HL-60 (cell line): Measurements from ENCODE around the gene XIRP1.

Experiments
- DNase-seq, 2 experiments: peaks; one replicate each; pipeline ENCODE4 v3.0.0-alpha.2; 2010 to 2020; ENCODE audit warnings: low read depth in 1 of 2, low spot score in 1 of 2
- H3K27ac ChIP-seq: fragments of 250-450 bp; sonication (Bioruptor Pico); replicated peaks from 2 replicates; pipeline ENCODE4 v1.5.1; 2020; ENCODE audit warnings: mild to moderate bottlenecking, moderate library complexity
- H3K27me3 ChIP-seq: fragments of 250-450 bp; sonication (Bioruptor Pico); 2 replicates; pipeline ENCODE4 v1.5.1; 2021; ENCODE audit warnings: mild to moderate bottlenecking, moderate library complexity; ENCODE audit not compliant: insufficient read depth, poor library complexity, severe bottlenecking
- H3K4me3 ChIP-seq: replicated peaks from 2 replicates; pipeline ENCODE4 v1.5.1; 2011; ENCODE audit warnings: mild to moderate bottlenecking, control low read depth, low read length; ENCODE audit not compliant: insufficient read depth
- GABPA ChIP-seq: IDR thresholded peaks from 2 replicates; pipeline ENCODE4 v1.6.1; 2012; ENCODE audit warnings: low read depth
- POLR2AphosphoS5 ChIP-seq: IDR thresholded peaks from 2 replicates; pipeline ENCODE4 v1.6.1; 2012; ENCODE audit warnings: low read depth
- REST ChIP-seq: IDR thresholded peaks from 2 replicates; pipeline ENCODE4 v1.6.1; 2012; ENCODE audit warnings: low read depth; ENCODE audit not compliant: insufficient replicate concordance
- SPI1 ChIP-seq: IDR thresholded peaks from 2 replicates; pipeline ENCODE4 v1.6.1; 2012; ENCODE audit warnings: low read depth, mild to moderate bottlenecking, borderline replicate concordance
- TF ChIP-seq, protein P1 (sequence below): IDR thresholded peaks from one replicate; pipeline ENCODE4 v1.5.1; 2011; ENCODE audit warnings: low read length, control low read depth, inconsistent platforms; ENCODE audit not compliant: insufficient read depth

XIRP1 gene

DNA sequence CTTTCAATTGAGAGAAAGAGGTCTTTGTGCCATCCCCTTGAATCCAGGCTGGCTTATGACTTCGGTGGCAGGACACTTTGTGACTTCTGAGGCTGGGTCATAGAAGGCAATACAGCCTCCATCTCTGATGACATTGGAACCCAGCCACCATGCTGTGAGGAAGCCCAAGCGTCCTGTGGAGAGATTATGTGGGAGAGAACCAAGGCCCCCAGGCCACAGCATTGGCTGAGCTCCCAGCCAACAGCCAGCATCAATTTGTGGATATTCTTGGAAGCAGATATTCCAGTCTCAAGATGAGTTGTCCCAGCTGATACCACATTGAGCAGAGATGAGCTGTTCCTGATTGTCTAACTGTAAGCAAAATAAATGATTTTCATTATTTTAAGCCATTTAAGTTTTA is 12.7 kb upstream of the XIRP1 start:
- Histone ChIP-seq H3K27ac (no peak overlapping the region), H3K4me3 (no peak overlapping the region), H3K27me3 (no peaks in the 10 kb centered on the region)
- TF ChIP-seq SPI1: no peak
- TF ChIP-seq, protein P1, sequence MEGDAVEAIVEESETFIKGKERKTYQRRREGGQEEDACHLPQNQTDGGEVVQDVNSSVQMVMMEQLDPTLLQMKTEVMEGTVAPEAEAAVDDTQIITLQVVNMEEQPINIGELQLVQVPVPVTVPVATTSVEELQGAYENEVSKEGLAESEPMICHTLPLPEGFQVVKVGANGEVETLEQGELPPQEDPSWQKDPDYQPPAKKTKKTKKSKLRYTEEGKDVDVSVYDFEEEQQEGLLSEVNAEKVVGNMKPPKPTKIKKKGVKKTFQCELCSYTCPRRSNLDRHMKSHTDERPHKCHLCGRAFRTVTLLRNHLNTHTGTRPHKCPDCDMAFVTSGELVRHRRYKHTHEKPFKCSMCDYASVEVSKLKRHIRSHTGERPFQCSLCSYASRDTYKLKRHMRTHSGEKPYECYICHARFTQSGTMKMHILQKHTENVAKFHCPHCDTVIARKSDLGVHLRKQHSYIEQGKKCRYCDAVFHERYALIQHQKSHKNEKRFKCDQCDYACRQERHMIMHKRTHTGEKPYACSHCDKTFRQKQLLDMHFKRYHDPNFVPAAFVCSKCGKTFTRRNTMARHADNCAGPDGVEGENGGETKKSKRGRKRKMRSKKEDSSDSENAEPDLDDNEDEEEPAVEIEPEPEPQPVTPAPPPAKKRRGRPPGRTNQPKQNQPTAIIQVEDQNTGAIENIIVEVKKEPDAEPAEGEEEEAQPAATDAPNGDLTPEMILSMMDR: no peak
- no peak for DNase-seq

GRCh38 chr3:39203860-39204259 is 11.5 kb upstream of the XIRP1 start:
- no peak for TF ChIP-seq REST
- no peak for TF ChIP-seq GABPA
- TF ChIP-seq SPI1: no peak
- TF ChIP-seq POLR2AphosphoS5: no peak
- Histone ChIP-seq H3K27me3 (no peaks in the 10 kb centered on the region), H3K27ac (no peak overlapping the region), H3K4me3 (no peak overlapping the region)
- no peak for DNase-seq

DNA sequence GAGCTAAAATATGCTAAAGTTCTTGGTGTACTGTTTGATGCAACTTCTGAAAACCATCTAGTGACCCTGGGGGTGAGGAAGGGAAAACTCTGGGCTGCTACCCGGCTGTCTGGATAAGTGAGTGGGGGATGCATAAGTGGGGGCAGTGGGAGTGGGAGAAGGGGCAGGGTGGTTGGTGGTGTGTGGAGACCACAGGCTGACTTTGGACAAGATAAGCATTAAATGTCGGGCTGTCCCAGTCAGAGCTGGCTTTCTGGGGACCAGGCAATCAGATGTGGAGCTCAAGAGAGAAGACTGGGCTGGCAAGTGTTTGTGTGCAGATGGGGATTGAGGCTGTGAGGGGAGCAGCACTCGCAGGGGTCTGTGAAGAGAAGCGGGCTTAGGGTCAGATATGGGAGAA is 11.0 kb upstream of the XIRP1 start:
- H3K27ac ChIP-seq: no peak overlapping the region
- TF ChIP-seq, protein P1: no peak
- TF ChIP-seq REST (no peak), GABPA (no peak)

DNA sequence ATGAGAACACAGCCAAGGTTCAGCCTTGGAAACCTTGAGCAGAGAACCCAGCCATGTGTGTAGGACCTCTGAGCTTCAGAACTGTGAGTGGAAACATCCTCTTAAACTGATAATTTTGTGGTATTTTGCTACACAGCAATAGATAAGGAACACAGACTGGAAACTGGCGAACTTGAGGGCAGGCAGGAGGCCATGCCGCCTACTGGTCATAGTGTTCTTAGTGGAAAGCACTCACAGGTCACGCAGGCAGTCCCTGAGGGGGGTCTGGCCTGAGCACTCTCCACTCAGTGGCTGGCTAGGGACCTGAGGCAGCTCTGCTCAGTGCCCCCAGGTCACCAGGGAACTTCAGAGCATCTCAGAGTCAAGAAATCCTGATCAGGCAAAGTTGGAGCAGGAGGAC is 9.7 kb upstream of the XIRP1 start:
- Histone ChIP-seq H3K4me3 (no peak overlapping the region), H3K27ac (no peak overlapping the region), H3K27me3 (no peaks in the 10 kb centered on the region)
- no peak for TF ChIP-seq SPI1
- TF ChIP-seq GABPA: no peak
- TF ChIP-seq REST: no peak
- TF ChIP-seq, protein P1: no peak
- no peak for TF ChIP-seq POLR2AphosphoS5
- DNase-seq: no peak

More for the DNA sequence above, 11.0 kb upstream of the XIRP1 start:
- no peak overlapping the region for H3K4me3 ChIP-seq
- no peaks in the 10 kb centered on the region for H3K27me3 ChIP-seq
- DNase-seq: no peak
